Measurements from ENCODE around the gene RPTOR. TPM values are rescaled to one million over a fixed set of nuclear protein-coding genes. Genes with fewer than 3 reads are reported as not detected.

Gene RPTOR
- total and polyA plus RNA-seq, 3 experiments from 2014 or later = 7.9 to 69.4 (median 63.9) TPM

DNA sequence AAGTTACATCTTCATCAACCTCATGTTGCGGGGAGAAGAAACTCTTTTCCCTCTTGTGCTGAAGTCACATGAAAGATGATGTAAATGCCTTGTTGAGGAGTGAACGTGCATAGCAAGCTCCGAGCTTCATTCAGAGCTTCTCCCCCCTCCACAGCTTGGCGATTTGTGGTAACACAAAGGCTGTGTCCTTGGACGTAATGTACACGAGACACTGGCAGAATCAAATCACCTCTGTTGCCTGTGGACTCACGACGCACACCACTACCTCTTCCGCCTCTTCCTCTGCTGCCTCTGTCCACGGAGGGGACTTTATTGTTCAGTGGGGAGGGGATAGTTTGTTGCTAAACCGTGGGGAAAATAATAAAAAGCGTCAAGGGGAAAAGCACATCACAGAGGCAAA is 392.1 kb downstream of the RPTOR start:
- no peak overlapping the region for H3K27ac ChIP-seq (ENCODE audit: low read depth, low read length)
- Mint-ChIP-seq H3K27ac (peak overlapping the region in 3 of 8 donors; percentile 32 to 83 (median 37)), H3K4me3 (no peak overlapping the region), H3K9me3 (no peaks in the 10 kb centered on the region), H3K36me3 (peaks cover 0 to 17% (median 2%) of the 10 kb centered on the region in 3 donors), H3K27me3 (peaks cover 0 to 2% of the 10 kb centered on the region in 2 donors), H3K4me1 (peaks cover 28 to 37% (median 35%) of the 10 kb centered on the region in 3 donors)
- no peaks in the 10 kb centered on the region for H3K27me3 ChIP-seq (ENCODE audit: insufficient read depth, low read length, poor library complexity, severe bottlenecking)
- POLR2A ChIA-PET = no interaction called here
- no peaks in the 10 kb centered on the region for H3K9me3 ChIP-seq (ENCODE audit: low read length)
- H3K4me1 ChIP-seq (ENCODE audit: insufficient read depth, low read length) = peaks cover 19% of the 10 kb centered on the region
- H3K36me3 ChIP-seq (ENCODE audit: insufficient read depth, low read length) = no peaks in the 10 kb centered on the region
- CTCF ChIA-PET = interaction anchor here (2.1 kb wide), 1 partner anchor 21 kb away, joined by 4 read pairs; no protein-coding TSS in a partner anchor
- no peak overlapping the region for H3K4me3 ChIP-seq (ENCODE audit: low read length)
- DNase-seq = no peak

DNA sequence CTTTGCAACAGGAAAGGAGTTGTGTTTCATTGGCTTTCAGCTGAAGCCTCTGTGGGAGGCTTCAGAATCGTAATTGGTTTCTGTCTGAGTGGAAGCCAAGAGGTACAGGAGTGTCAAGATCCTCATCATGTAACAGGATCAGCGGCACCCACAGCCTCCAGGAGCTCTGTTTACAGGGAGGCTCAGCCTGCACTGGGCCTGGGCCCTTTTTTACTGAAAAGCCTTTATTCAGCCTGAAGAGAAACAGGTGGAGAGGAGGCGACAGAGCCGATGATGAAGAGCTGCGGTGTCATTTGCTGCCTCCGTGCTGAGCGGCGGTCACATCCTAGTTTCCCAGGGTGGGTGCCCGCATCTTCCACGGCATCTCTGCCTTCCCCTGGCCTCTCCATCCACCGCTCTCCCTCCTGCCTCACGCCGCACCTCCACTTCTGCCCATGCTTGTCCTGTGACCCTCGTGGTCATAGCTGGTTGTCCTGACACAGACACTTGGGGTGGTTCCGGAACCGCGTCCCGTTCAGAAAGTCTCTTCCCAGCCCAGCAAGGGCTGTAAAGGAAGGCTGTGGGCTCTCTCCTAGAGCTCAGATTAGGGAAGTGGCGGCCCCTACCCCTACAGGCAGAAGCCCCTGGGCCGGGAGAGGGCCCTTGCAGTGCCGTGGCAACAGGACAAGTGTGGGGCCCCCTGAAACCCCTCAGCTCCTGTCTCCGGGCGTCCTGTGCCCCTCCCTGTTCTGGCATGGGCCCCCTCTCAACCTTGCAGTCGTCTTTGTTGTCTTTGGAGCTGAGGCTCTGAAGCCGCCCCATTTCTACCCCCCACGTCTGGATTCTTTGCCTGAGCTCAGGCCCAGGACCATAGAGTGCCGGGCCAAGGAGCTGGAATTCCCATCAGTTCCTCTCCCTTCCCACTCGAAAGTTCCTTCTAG is 393.1 kb downstream of the RPTOR start:
- Histone ChIP-seq H3K4me3 (ENCODE audit: low read length) (no peak overlapping the region), H3K27me3 (ENCODE audit: insufficient read depth, low read length, poor library complexity, severe bottlenecking) (no peaks in the 10 kb centered on the region), H3K9me3 (ENCODE audit: low read length) (no peaks in the 10 kb centered on the region), H3K4me1 (ENCODE audit: insufficient read depth, low read length) (peaks cover 19% of the 10 kb centered on the region), H3K36me3 (ENCODE audit: insufficient read depth, low read length) (peaks cover 4% of the 10 kb centered on the region), H3K27ac (ENCODE audit: low read depth, low read length) (no peak overlapping the region)
- DNase-seq = no peak
- ChIA-PET POLR2A (no interaction called here), CTCF (interaction anchor here (0.7 to 2.1 kb wide), 3 partner anchors 7 to 104 kb away, joined by 3 to 4 read pairs (median 3); no protein-coding TSS in a partner anchor)
- Mint-ChIP-seq H3K4me3 (peak overlapping the region in 4 of 7 donors; percentile 63 to 72 (median 71)), H3K4me1 (peaks cover 28 to 37% (median 35%) of the 10 kb centered on the region in 3 donors), H3K27me3 (peaks cover 0 to 2% of the 10 kb centered on the region in 2 donors), H3K27ac (peak overlapping the region in 5 of 8 donors; percentile 82 to 90 (median 85)), H3K9me3 (no peaks in the 10 kb centered on the region), H3K36me3 (peaks cover 0 to 24% (median 3%) of the 10 kb centered on the region in 3 donors)

DNA sequence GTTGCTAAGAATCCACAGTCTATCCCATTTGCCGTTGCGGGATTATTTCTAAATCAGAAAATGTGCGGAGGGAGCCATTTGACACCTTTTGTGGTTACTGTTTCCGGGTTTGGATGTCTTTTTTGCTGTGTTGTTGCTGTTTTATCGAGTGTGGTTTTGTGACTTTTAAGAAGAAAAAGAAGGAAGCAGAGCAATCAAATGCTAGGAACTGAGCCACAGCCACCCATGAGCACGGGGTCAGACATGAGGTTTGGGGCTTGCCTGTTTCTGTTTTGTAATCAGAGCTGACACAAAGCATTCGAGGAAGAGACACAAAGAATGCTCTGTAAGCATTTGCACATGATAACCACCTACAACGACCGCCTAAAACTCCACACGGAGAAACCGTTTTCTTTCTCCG is 393.9 kb downstream of the RPTOR start:
- no peak overlapping the region for H3K4me3 ChIP-seq (ENCODE audit: low read length)
- CTCF ChIA-PET = interaction anchor here (0.7 to 2.1 kb wide), 4 partner anchors 8 to 512 kb away, joined by 3 to 4 read pairs (median 4); no protein-coding TSS in a partner anchor
- no peaks in the 10 kb centered on the region for H3K9me3 Mint-ChIP-seq
- H3K4me1 ChIP-seq (ENCODE audit: insufficient read depth, low read length) = peaks cover 19% of the 10 kb centered on the region
- peak overlapping the region; percentile 10 to 91 (median 84) for H3K27ac Mint-ChIP-seq
- no peaks in the 10 kb centered on the region for H3K27me3 ChIP-seq (ENCODE audit: insufficient read depth, low read length, poor library complexity, severe bottlenecking)
- peak in 3 of 5 donors; percentile 18 to 68 (median 48) for DNase-seq
- POLR2A ChIA-PET = no interaction called here
- no peak overlapping the region for H3K27ac ChIP-seq (ENCODE audit: low read depth, low read length)
- peak overlapping the region in 6 of 7 donors; percentile 54 to 72 (median 66) for H3K4me3 Mint-ChIP-seq
- H3K36me3 ChIP-seq (ENCODE audit: insufficient read depth, low read length) = peaks cover 4% of the 10 kb centered on the region
- peaks cover 0 to 29% (median 3%) of the 10 kb centered on the region in 3 donors for H3K36me3 Mint-ChIP-seq
- peaks cover 28 to 37% (median 35%) of the 10 kb centered on the region in 3 donors for H3K4me1 Mint-ChIP-seq
- H3K9me3 ChIP-seq (ENCODE audit: low read length) = no peaks in the 10 kb centered on the region
- H3K27me3 Mint-ChIP-seq = peaks cover 0 to 2% of the 10 kb centered on the region in 2 donors

DNA sequence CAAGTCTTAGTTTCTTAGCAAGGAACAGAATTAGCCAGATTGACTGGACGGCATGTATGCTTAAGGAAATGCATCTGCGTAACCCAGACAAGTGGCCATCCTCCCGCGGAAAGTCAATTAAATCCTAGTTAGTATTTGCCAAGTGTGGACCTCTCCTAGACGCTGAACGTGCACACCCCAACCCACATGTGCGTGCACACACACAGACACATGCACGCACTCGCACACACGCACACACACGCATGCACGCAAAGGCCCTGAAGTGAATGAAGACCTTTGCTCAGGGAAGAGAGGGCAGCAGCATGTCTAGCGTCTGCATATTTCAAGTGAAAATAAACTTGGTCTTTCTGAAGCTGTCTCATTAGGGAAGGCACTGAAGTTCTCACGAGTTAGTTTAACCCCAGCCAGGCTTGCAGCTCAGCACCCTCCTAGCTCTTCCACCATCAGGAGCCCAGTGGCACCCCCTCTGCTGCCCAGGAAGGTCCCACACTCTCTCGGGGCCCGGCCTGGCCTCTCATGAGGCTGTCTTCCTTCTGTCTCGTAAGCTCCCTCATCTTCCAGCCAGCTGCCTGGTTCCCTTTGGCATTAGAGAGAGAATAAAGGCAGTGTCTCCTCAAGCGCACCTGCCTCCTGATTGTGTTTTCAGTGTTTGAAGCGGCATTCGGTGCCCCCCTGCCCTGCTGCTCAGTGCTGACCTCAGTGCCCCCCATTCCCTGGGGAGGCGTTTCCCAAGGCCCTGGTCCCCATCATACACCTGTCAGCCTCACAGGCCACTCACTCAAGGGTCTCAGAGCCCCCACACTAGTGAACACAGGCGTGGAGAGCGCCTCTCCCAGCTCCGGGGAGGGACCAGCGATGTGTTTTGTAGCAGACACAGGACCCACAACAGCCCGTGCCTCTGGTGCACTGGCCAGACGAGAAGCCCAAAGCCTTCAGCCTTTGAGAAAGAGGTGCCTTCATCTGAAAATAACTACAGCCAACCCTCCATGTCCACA is 394.8 kb downstream of the RPTOR start:
- POLR2A ChIA-PET = no interaction called here
- Histone ChIP-seq H3K27me3 (ENCODE audit: insufficient read depth, low read length, poor library complexity, severe bottlenecking) (no peaks in the 10 kb centered on the region), H3K36me3 (ENCODE audit: insufficient read depth, low read length) (peaks cover 4% of the 10 kb centered on the region), H3K4me3 (ENCODE audit: low read length) (no peak overlapping the region), H3K27ac (ENCODE audit: low read depth, low read length) (no peak overlapping the region), H3K9me3 (ENCODE audit: low read length) (no peaks in the 10 kb centered on the region), H3K4me1 (ENCODE audit: insufficient read depth, low read length) (peaks cover 19% of the 10 kb centered on the region)
- CTCF ChIA-PET = interaction anchor here (1.0 to 1.4 kb wide), 2 partner anchors 9 to 512 kb away, joined by 3 to 4 read pairs; no protein-coding TSS in a partner anchor
- DNase-seq = no peak
- Mint-ChIP-seq H3K4me1 (peaks cover 28 to 37% (median 35%) of the 10 kb centered on the region in 3 donors), H3K36me3 (peaks cover 0 to 36% (median 7%) of the 10 kb centered on the region in 3 donors), H3K27me3 (peaks cover 0 to 2% of the 10 kb centered on the region in 2 donors), H3K27ac (peak overlapping the region; percentile 21 to 91 (median 56)), H3K9me3 (no peaks in the 10 kb centered on the region), H3K4me3 (peak overlapping the region in 4 of 7 donors; percentile 48 to 72 (median 66))

DNA sequence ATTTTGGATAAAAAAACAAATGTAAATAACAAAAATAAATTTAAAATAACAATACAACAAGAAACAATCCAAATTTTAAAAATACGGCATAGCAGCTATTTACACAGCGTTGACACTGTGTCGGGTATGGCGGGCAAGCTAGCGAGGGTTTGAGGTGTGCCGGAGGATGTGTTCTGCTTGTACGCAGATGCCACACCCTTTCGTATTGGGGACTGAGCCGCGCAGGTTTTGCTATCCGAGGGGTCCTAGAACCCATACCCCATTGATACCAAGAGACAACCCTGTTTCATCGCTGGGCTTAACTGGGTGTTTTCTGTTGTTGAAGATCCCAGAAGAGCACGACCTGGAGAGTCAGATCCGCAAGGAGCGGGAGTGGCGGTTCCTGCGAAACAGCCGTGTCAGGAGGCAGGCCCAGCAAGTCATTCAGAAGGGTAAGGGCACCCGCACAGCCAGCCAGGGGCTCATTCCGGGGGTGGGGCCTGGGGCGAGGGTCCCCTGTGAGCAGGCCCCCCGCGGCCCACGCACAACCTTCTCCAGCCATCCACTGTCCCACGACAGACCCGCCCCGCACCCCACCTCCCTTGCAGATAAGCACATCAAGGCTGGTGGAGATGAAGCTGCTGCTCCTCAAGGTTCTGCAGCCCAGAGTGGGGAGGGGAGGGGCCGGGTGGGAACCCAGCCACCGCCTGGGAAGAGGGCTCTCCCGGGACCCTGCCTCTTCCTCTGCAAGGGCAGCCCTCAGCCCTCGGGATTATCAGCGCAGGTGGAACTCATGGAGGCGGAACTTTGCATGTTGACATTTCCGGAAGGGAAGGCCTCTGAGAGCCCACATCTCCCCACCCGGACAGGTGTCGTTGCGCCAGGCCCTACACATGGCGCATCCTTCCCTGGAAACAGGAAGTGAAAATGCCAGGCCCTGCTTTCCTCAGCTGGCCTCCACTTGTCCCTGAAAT is 395.8 kb downstream of the RPTOR start:
- Mint-ChIP-seq H3K4me1 (peaks cover 25 to 33% (median 32%) of the 10 kb centered on the region in 3 donors), H3K27me3 (peaks cover 0 to 2% of the 10 kb centered on the region in 2 donors), H3K4me3 (no peak overlapping the region), H3K36me3 (peaks cover 0 to 38% (median 7%) of the 10 kb centered on the region in 3 donors), H3K9me3 (no peaks in the 10 kb centered on the region), H3K27ac (peak overlapping the region in 1 of 8 donors; percentile 26)
- CTCF ChIA-PET = interaction anchor here (0.7 kb wide), 1 partner anchor 513 kb away, joined by 3 read pairs; no protein-coding TSS in a partner anchor
- H3K4me3 ChIP-seq (ENCODE audit: low read length) = no peak overlapping the region
- H3K27ac ChIP-seq (ENCODE audit: low read depth, low read length) = no peak overlapping the region
- H3K9me3 ChIP-seq (ENCODE audit: low read length) = no peaks in the 10 kb centered on the region
- DNase-seq = peak in 1 of 5 donors; percentile 43
- POLR2A ChIA-PET = no interaction called here
- no peaks in the 10 kb centered on the region for H3K27me3 ChIP-seq (ENCODE audit: insufficient read depth, low read length, poor library complexity, severe bottlenecking)
- H3K36me3 ChIP-seq (ENCODE audit: insufficient read depth, low read length) = peaks cover 4% of the 10 kb centered on the region
- H3K4me1 ChIP-seq (ENCODE audit: insufficient read depth, low read length) = peaks cover 19% of the 10 kb centered on the region

DNA sequence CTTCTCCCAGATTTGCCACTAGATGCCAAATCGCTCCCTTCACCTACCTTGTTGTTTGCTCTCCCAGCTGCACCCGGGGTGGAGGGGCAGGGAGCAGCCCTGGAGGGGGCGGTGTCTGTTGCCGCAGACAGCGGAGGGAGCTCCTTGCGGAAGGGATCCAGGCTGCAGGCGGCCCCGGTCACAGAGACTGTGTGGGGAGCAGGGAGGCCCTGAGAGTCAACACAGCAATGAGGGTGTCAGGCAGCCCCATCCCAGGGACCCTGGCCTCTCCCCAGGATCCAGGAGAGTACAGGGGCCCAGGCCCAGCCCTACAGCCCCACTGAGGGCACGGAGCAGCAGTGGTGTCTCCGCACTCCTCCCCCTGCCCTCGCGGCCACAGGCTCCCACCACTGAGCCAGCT is 396.5 kb downstream of the RPTOR start:
- Histone ChIP-seq H3K27ac (ENCODE audit: low read depth, low read length) (no peak overlapping the region), H3K27me3 (ENCODE audit: insufficient read depth, low read length, poor library complexity, severe bottlenecking) (no peaks in the 10 kb centered on the region), H3K36me3 (ENCODE audit: insufficient read depth, low read length) (peaks cover 9% of the 10 kb centered on the region), H3K4me1 (ENCODE audit: insufficient read depth, low read length) (peaks cover 19% of the 10 kb centered on the region), H3K4me3 (ENCODE audit: low read length) (no peak overlapping the region), H3K9me3 (ENCODE audit: low read length) (no peaks in the 10 kb centered on the region)
- peaks cover 5 to 45% (median 10%) of the 10 kb centered on the region in 3 donors for H3K36me3 Mint-ChIP-seq
- H3K27me3 Mint-ChIP-seq = peaks cover 0 to 2% of the 10 kb centered on the region in 2 donors
- ChIA-PET POLR2A (no interaction called here), CTCF (interaction anchor here (0.7 kb wide), 1 partner anchor 514 kb away, joined by 3 read pairs; no protein-coding TSS in a partner anchor)
- peaks cover 21 to 27% (median 25%) of the 10 kb centered on the region in 3 donors for H3K4me1 Mint-ChIP-seq
- no peak overlapping the region for H3K27ac Mint-ChIP-seq
- no peaks in the 10 kb centered on the region for H3K9me3 Mint-ChIP-seq
- DNase-seq = no peak
- no peak overlapping the region for H3K4me3 Mint-ChIP-seq

Measured in CD8-positive, alpha-beta memory T cell (primary cell).